ENCODE results near the gene DNAH14.
"Not testable (repeated sequence)": the region's sequence is repeated elsewhere in the genome, so short reads cannot be mapped to it uniquely, and the experiment has no call there.

Gene DNAH14

DNA sequence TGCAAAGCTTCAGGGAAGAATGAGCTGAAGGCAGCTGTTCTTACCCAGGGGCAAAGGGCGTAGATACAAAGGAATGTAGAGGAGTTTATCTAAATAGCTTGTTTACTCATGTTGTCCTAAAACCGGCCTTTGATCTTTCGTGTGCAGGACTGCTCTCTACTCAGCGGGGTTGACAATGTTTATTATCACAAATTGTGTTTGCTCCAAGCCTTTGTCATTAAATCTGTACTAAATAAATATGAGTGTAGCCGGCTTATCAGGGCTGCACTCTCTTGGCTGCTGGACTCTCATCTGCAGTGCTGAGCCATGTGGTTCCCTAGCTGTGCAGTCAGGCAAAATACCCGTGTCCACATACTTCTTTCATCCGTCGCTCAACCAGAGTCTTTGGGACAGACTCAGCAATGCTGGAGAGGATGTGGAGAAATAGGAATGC lies 299.4 kb downstream of the DNAH14 start (continued):
- TF ChIP-seq ZBTB21 (tag by site-specific recombination; IDR thresholded peaks at IDR 0.05) (no peak), GLIS1 (tag by site-specific recombination; IDR thresholded peaks at IDR 0.05) (no peak), FEZF1 (tag by site-specific recombination; IDR thresholded peaks at IDR 0.05) (peak; percentile 66), GLI4 (tag by site-specific recombination; IDR thresholded peaks at IDR 0.05) (no peak), ZNF350 (tag by site-specific recombination; IDR thresholded peaks at IDR 0.05) (no peak)
- TF ChIP-seq, protein P1, sequence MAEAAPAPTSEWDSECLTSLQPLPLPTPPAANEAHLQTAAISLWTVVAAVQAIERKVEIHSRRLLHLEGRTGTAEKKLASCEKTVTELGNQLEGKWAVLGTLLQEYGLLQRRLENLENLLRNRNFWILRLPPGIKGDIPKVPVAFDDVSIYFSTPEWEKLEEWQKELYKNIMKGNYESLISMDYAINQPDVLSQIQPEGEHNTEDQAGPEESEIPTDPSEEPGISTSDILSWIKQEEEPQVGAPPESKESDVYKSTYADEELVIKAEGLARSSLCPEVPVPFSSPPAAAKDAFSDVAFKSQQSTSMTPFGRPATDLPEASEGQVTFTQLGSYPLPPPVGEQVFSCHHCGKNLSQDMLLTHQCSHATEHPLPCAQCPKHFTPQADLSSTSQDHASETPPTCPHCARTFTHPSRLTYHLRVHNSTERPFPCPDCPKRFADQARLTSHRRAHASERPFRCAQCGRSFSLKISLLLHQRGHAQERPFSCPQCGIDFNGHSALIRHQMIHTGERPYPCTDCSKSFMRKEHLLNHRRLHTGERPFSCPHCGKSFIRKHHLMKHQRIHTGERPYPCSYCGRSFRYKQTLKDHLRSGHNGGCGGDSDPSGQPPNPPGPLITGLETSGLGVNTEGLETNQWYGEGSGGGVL (tag by site-specific recombination; IDR thresholded peaks at IDR 0.05), result no peak
- TF ChIP-seq, protein P2, sequence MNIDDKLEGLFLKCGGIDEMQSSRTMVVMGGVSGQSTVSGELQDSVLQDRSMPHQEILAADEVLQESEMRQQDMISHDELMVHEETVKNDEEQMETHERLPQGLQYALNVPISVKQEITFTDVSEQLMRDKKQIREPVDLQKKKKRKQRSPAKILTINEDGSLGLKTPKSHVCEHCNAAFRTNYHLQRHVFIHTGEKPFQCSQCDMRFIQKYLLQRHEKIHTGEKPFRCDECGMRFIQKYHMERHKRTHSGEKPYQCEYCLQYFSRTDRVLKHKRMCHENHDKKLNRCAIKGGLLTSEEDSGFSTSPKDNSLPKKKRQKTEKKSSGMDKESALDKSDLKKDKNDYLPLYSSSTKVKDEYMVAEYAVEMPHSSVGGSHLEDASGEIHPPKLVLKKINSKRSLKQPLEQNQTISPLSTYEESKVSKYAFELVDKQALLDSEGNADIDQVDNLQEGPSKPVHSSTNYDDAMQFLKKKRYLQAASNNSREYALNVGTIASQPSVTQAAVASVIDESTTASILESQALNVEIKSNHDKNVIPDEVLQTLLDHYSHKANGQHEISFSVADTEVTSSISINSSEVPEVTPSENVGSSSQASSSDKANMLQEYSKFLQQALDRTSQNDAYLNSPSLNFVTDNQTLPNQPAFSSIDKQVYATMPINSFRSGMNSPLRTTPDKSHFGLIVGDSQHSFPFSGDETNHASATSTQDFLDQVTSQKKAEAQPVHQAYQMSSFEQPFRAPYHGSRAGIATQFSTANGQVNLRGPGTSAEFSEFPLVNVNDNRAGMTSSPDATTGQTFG (tag by site-specific recombination; IDR thresholded peaks at IDR 0.05; ENCODE audit: borderline replicate concordance), result no peak

DNA sequence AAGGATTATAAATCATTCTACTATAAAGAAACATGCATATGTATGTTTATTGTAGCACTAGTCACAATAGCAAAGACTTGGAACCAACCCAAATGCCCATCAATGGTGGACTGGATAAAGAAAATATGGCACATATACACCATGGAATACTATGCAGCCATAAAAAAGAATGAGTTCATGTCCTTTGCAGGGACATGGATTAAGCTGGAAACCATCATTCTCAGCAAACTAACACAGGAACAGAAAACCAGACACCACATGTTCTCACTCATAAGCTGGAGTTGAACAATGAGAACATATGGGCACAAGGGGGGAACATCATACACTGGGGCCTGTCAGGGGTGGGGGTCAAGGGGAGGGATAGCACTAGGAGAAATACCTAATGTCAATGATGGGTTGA lies 300.0 kb downstream of the DNAH14 start:
- CTCF ChIA-PET, POLR2A ChIA-PET: not testable (repeated sequence)

DNA sequence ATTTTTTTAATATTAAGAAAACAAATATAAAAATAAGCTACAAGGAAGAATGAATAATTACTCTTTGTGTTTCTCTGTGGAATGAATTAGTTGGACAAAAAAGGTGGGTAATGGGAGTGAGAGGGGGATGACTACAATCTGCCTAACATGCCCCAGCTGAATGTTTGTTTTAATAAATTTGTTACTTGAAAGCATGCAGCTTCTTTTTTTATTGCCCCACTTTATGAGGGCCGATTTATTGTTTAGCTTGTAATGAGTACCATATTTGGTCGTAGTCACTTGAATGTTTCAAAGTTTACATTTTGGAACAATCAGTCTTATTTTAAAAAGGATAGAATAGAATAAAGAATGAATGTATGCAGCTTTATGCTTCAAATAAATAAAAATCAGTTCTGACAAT lies 301.0 kb downstream of the DNAH14 start:
- Histone ChIP-seq H3K9me3 (ENCODE audit: control insufficient read depth, insufficient read depth, low read depth, low read length) (no peaks in the 10 kb centered on the region), H3K4me3 (ENCODE audit: low read depth, low read length) (no peak overlapping the region), H3K36me3 (ENCODE audit: control insufficient read depth in 2 of 2, insufficient read depth in 1 of 2, low read length in 2 of 2) (no peaks in the 10 kb centered on the region), H3K27ac (ENCODE audit: extremely low read depth, low read depth, low read length) (no peak overlapping the region), H3K4me1 (ENCODE audit: control insufficient read depth, insufficient read depth, low read length) (peaks cover 7% of the 10 kb centered on the region; the same call in 1 of the 2 replicates)
- CTCF ChIA-PET, result interaction anchor here (0.6 to 1.7 kb wide), 3 partner anchors 22 to 308 kb away, joined by 3 read pairs; no protein-coding TSS in a partner anchor
- POLR2A ChIA-PET, result no interaction called here
- TF ChIP-seq SP7 (tag by site-specific recombination; IDR thresholded peaks at IDR 0.05), result no peak
- no peak for TF ChIP-seq ZNF624 (tag by site-specific recombination; IDR thresholded peaks at IDR 0.05)
- no peak for TF ChIP-seq ZSCAN30 (tag by site-specific recombination; IDR thresholded peaks at IDR 0.05)
- TF ChIP-seq HOXC10 (CRISPR knock-in tag; IDR thresholded peaks at IDR 0.05), result no peak
- TF ChIP-seq ZNF561 (tag by site-specific recombination; IDR thresholded peaks at IDR 0.05; ENCODE audit: borderline replicate concordance), result no peak
- TF ChIP-seq ZNF768 (tag by site-specific recombination; IDR thresholded peaks at IDR 0.05), result no peak
- no peak for TF ChIP-seq ZNF785 (tag by site-specific recombination; IDR thresholded peaks at IDR 0.05)
- TF ChIP-seq ZNF184 (tag by site-specific recombination; IDR thresholded peaks at IDR 0.05), result no peak
- peak; percentile 17; the same call in 1 of the 2 replicates for TF ChIP-seq FEZF1 (tag by site-specific recombination; IDR thresholded peaks at IDR 0.05)
- no peak for TF ChIP-seq ZNF529 (tag by site-specific recombination; IDR thresholded peaks at IDR 0.05; ENCODE audit: insufficient replicate concordance)
- no peak for TF ChIP-seq ZNF404 (tag by site-specific recombination; IDR thresholded peaks at IDR 0.05)
- TF ChIP-seq KLF7 (tag by site-specific recombination; IDR thresholded peaks at IDR 0.05; ENCODE audit: borderline replicate concordance), result no peak
- no peak for TF ChIP-seq ZNF664 (tag by site-specific recombination; IDR thresholded peaks at IDR 0.05)
- TF ChIP-seq, protein P3, sequence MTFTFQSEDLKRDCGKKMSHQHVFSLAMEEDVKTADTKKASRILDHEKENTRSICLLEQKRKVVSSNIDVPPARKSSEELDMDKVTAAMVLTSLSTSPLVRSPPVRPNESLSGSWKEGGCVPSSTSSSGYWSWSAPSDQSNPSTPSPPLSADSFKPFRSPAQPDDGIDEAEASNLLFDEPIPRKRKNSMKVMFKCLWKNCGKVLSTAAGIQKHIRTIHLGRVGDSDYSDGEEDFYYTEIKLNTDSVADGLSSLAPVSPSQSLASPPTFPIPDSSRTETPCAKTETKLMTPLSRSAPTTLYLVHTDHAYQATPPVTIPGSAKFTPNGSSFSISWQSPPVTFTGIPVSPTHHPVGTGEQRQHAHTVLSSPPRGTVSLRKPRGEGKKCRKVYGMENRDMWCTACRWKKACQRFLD (tag by site-specific recombination; IDR thresholded peaks at IDR 0.05), result no peak

More for the DNA sequence above, 300.0 kb downstream of the DNAH14 start:
- not testable (repeated sequence) for H3K27ac ChIP-seq (ENCODE audit: extremely low read depth, low read depth, low read length); H3K4me3 ChIP-seq (ENCODE audit: low read depth, low read length); H3K36me3 ChIP-seq (ENCODE audit: control insufficient read depth in 2 of 2, insufficient read depth in 1 of 2, low read length in 2 of 2); H3K9me3 ChIP-seq (ENCODE audit: control insufficient read depth, insufficient read depth, low read depth, low read length); H3K4me1 ChIP-seq (ENCODE audit: control insufficient read depth, insufficient read depth, low read length)
- peak; percentile 97 for TF ChIP-seq ZNF146 (tag by site-specific recombination; IDR thresholded peaks at IDR 0.05)
- TF ChIP-seq, protein P4, sequence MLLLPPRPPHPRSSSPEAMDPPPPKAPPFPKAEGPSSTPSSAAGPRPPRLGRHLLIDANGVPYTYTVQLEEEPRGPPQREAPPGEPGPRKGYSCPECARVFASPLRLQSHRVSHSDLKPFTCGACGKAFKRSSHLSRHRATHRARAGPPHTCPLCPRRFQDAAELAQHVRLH (tag by site-specific recombination; IDR thresholded peaks at IDR 0.05), result peak; percentile 56; the same call in 1 of the 2 replicates
- TF ChIP-seq, protein P5, sequence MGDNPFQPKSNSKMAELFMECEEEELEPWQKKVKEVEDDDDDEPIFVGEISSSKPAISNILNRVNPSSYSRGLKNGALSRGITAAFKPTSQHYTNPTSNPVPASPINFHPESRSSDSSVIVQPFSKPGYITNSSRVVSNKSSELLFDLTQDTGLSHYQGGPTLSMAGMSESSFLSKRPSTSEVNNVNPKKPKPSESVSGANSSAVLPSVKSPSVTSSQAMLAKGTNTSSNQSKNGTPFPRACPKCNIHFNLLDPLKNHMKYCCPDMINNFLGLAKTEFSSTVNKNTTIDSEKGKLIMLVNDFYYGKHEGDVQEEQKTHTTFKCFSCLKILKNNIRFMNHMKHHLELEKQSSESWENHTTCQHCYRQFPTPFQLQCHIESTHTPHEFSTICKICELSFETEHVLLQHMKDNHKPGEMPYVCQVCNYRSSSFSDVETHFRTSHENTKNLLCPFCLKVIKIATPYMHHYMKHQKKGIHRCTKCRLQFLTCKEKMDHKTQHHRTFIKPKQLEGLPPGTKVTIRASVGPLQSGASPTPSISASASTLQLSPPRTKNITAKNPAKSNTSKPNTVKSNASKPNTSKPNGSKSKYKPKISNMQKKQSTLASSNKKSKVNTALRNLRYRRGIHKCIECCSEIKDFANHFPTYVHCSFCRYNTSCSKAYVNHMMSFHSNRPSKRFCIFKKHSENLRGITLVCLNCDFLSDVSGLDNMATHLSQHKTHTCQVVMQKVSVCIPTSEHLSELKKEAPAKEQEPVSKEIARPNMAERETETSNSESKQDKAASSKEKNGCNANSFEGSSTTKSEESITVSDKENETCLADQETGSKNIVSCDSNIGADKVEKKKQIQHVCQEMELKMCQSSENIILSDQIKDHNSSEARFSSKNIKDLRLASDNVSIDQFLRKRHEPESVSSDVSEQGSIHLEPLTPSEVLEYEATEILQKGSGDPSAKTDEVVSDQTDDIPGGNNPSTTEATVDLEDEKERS (tag by site-specific recombination; IDR thresholded peaks at IDR 0.05), result 0 out of 2 replicates have a peak, but pooled peaks have one; percentile 45
